Spleen (tissue), 7 donors: ENCODE data around the gene ZNF841.

ENCODE experiments used
- CTCF ChIP-seq, 11 experiments: fragments of 200-600 bp in 7 of 11; fragments of 450-650 bp in 4 of 11; sonication (generic) in 4 of 11; IDR thresholded peaks in 8 of 11; conservative IDR thresholded peaks in 3 of 11; 1 replicate in 7 of 11; 2 replicates in 4 of 11; pipeline versions ENCODE4 v1.4.0 to v1.8.0; 2016 to 2021; ENCODE audit warnings: antibody characterized with exemption in 11 of 11, inconsistent platforms in 4 of 11, mild to moderate bottlenecking in 1 of 11
- POLR2A ChIP-seq, 3 donors: fragments of 450-650 bp; IDR thresholded peaks; one replicate each; pipeline ENCODE4 v1.5.1; 2017; ENCODE audit warnings: antibody characterized with exemption in 3 of 3, mild to moderate bottlenecking in 1 of 3
- POLR2AphosphoS5 ChIP-seq, 3 donors: sonication (generic); formaldehyde crosslinking; IDR thresholded peaks; one replicate each; pipeline ENCODE4 v1.5.1; 2017; ENCODE audit warnings: antibody characterized with exemption in 3 of 3
- donor health status: DM: no; HTN: no; CAD: no; lungs with moderate emphysema.
- donor health status: DM: no; HTN: no; CAD: no.
- donor health status: DM: no; HTN: no; CAD: no.

- TF ChIP-seq POLR2A (IDR thresholded peaks at IDR 0.05), result no peak
- TF ChIP-seq POLR2AphosphoS5 (IDR thresholded peaks at IDR 0.05), result no peak
- TF ChIP-seq CTCF (IDR thresholded peaks at IDR 0.05 in 8 of 11, conservative IDR thresholded peaks at IDR 0.05 in 3 of 11), result no peak
These were observed 75.1 kb downstream of the ZNF841 start for GRCh38 chr19:52020506-52020905.
